Thyroid gland (tissue), 4 donors: Measurements from ENCODE around the gene LIN7A.

Source experiments
- CTCF ChIP-seq, 6 experiments: fragments of 200-600 bp in 3 of 6; fragments of 450-650 bp in 3 of 6; sonication (generic) in 3 of 6; IDR thresholded peaks; one replicate each; pipeline ENCODE4 v1.5.1; 2016 to 2019; ENCODE audit warnings: antibody characterized with exemption in 6 of 6, mild to moderate bottlenecking in 2 of 6, inconsistent platforms in 1 of 6, moderate library complexity in 1 of 6
- POLR2A ChIP-seq, 2 donors: fragments of 450-650 bp; IDR thresholded peaks; one replicate each; pipeline ENCODE4 v1.6.1; 2017; ENCODE audit warnings: antibody characterized with exemption in 2 of 2, mild to moderate bottlenecking in 2 of 2, moderate library complexity in 1 of 2

GRCh38 chr12:80821513-80822000 is 116.2 kb downstream of the LIN7A start:
- no peak for TF ChIP-seq CTCF (IDR thresholded peaks at IDR 0.05)
- TF ChIP-seq POLR2A (IDR thresholded peaks at IDR 0.05), result no peak
